CD1c-positive myeloid dendritic cell (primary cell): Measurements from ENCODE around the gene KAZN.

Source experiments
- DNase-seq: peaks from one replicate; pipeline ENCODE4 v3.0.0-alpha.2; 2016; ENCODE audit errors: extremely low spot score

KAZN gene

DNA sequence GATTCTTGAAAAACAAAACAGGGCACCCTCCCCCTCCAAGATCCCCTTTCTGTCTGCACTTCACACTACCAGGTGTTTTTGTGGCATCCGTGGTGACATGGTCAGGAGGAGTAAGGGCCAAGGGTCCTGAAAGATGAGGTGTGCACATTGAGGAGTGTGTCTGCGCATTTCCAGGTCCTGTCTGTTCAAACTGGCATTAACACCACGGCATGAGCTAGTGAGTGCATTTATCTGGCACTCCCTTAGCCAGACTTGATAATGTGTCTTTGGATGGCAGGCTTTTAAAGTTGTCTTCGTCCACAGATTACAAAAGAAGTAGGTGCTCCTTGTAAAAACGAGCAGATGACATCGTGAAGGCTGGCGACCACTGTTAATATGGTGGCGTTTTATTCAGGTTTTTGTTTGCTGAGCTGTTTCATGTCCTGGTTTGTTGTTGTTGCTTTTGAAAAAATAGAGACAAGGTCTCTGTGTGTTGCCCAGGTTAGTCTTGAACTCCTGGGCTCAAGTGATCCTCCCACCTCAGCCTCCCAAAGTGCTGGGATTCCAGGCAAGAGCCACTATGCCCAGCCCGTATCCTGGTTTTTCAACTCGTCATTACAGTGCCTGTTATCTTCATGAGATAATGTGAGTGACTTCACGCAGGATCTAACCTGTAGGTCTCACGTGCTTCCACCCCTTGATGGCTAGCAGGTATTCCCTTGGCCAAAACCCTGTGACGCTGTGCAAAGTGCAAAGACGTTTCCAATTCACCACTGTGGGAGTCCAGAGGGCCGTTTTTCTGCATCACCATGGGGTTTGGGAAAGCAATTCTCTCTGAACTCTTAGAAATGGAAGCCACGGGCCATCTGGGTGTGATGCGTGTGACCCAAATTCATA is 559.3 kb downstream of the KAZN start:
- no peak for DNase-seq

DNA sequence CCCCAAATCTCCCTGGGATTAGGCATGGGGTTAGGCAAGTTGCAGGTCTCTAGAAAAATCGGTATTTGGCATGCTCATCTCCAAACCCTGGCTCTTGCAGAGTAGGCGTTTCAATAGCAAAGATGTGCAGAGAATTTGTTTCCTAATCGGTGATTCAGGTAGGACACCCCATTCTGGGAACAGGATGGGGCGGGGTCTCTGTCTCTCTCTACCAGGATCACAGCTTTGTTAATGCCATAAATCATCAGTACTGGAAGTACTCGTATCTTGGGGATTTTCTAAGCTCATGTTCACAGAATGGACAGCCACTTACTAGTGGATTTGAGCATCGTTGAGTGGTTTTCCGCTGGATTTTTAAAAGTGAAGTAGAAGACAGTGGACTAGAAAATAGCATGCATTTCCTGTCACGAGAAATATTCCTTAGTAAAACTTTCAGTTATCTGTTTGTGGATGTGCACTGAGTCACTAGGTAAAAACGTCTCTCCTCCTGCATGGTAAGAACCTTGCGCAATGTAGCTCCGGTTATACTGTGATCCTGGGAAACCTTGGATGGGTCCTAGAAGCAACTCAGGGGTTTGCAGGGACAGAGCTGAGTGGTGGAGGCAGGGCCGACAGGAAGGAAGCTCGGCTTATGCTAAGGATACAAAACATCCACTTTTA is 560.2 kb downstream of the KAZN start:
- no peak for DNase-seq

DNA sequence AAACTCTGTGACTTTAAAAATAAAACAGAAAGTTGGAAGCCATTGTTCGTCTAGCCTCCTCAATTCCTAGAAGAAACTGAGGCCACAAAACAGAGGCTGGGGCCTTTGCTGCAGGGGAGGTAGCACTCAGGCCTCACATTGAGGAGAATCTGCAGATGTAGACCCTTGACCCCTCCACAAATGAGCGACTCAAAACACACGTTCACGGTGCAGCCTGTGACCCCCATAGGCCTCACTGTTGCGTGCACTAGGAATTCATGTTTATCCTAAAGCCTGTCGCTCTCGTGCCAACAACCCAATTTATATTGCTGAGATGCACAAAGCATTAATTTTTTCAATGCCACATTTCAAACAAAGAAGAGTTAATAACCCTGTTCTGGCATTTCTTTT is 560.7 kb downstream of the KAZN start:
- DNase-seq = no peak

DNA sequence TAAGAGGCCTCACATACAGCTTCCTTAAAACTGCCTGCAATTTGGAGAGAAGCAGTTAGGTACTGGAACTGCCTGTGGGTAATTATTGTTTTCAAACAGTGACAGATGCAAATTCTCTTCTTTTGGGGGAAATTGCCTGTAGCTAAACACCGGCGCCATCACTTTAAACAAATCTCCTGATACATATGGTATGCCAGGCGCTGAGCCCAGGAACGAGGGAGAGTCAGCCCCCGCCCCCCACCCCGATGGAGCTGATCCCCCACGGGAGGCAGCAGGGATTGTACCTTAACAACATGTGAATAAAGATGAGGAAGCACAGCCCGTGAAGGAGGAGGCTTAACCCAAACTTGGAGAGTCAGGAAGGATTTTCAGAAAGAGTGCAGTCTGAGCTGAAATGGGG is 562.1 kb downstream of the KAZN start:
- no peak for DNase-seq

DNA sequence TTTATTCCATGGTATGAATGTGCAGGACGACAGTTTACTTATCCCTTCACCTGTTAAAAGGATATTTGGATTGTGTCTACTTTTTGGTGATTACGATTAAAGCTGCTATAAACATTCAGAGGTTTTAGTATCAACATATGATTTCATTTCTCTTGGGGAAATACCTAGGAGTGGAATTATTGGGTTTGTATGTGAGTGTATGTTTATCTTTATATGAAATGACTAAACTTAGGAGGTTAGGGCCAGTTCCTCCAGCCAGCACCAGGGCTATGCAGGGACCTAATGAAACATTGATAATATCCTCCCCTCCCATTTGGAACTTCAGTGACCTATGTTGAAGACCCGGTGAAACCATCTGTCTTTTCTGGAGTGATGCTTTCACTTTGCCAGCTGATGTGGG is 568.9 kb downstream of the KAZN start:
- no peak for DNase-seq
